Keratinocyte (primary cell): ENCODE data around the gene PNPT1. TPM values are rescaled to one million over a fixed set of nuclear protein-coding genes. Genes with fewer than 3 reads are reported as not detected.
A peak's percentile ranks its signal among the peaks of the same experiment; 100 is the strongest.
"Not testable (repeated sequence)": the region's sequence is repeated elsewhere in the genome, so short reads cannot be mapped to it uniquely, and the experiment has no call there.

Source experiments
- DNase-seq: peaks from one replicate; pipeline ENCODE4 v3.0.0-alpha.2; 2011; ENCODE audit warnings: low read depth, missing footprints, low spot score
- FAIRE-seq: peaks from 2 replicates; lab custom pipeline; 2011; peaks lifted over from hg19 to GRCh38; lab: Jason Lieb, UNC
- H2AFZ ChIP-seq: 2 replicates; pipeline ENCODE4 v1.6.0; 2012; ENCODE audit warnings: low read length, control low read depth, inconsistent platforms; ENCODE audit not compliant: control insufficient read depth
- H3K27ac ChIP-seq: 2 replicates; pipeline ENCODE4 v1.5.1; 2011; ENCODE audit warnings: low read length; ENCODE audit not compliant: control insufficient read depth, insufficient read depth
- H3K27me3 ChIP-seq: 3 replicates; pipeline ENCODE4 v1.6.0; 2011; ENCODE audit warnings: low read length; ENCODE audit not compliant: control insufficient read depth, insufficient read depth; ENCODE audit errors: extremely low read depth
- H3K36me3 ChIP-seq, 2 experiments: 2 replicates in 1 of 2; 3 replicates in 1 of 2; pipeline ENCODE4 v1.5.1; 2011; ENCODE audit warnings: low read length in 2 of 2, mild to moderate bottlenecking in 1 of 2; ENCODE audit not compliant: control insufficient read depth in 2 of 2, insufficient read depth in 2 of 2; ENCODE audit errors: extremely low read depth in 1 of 2
- H3K4me1 ChIP-seq: 3 replicates; pipeline ENCODE4 v1.5.1; 2011; ENCODE audit warnings: low read length; ENCODE audit not compliant: control insufficient read depth, insufficient read depth; ENCODE audit errors: extremely low read depth
- H3K4me2 ChIP-seq: 3 replicates; pipeline ENCODE4 v1.6.0; 2011; ENCODE audit warnings: low read depth, low read length; ENCODE audit not compliant: control insufficient read depth, insufficient read depth; ENCODE audit errors: extremely low read depth
- H3K4me3 ChIP-seq, 3 experiments: fragments of 200-600 bp in 1 of 3; sonication (generic) in 1 of 3; 2 replicates in 2 of 3; 3 replicates in 1 of 3; pipeline ENCODE4 v1.5.1; 2011 to 2016; ENCODE audit warnings: low read length in 3 of 3, mild to moderate bottlenecking in 3 of 3, control low read depth in 2 of 3, inconsistent platforms in 1 of 3, low read depth in 1 of 3, mixed read lengths in 1 of 3, mixed run types in 1 of 3, moderate library complexity in 1 of 3; ENCODE audit not compliant: control insufficient read depth in 2 of 3, insufficient read depth in 2 of 3; ENCODE audit errors: extremely low read depth in 1 of 3
- H3K79me2 ChIP-seq: 2 replicates; pipeline ENCODE4 v1.6.0; 2012; ENCODE audit warnings: low read length; ENCODE audit not compliant: control insufficient read depth, insufficient read depth
- H3K9ac ChIP-seq: 3 replicates; pipeline ENCODE4 v1.6.0; 2011; ENCODE audit warnings: low read length; ENCODE audit not compliant: control insufficient read depth, insufficient read depth; ENCODE audit errors: extremely low read depth
- H3K9me1 ChIP-seq: 3 replicates; pipeline ENCODE4 v1.6.0; 2011; ENCODE audit warnings: low read length; ENCODE audit not compliant: control insufficient read depth, insufficient read depth; ENCODE audit errors: extremely low read depth
- H3K9me3 ChIP-seq: 2 replicates; pipeline ENCODE4 v1.5.1; 2012; ENCODE audit warnings: low read depth, low read length; ENCODE audit not compliant: control insufficient read depth
- H4K20me1 ChIP-seq: 3 replicates; pipeline ENCODE4 v1.6.0; 2011; ENCODE audit warnings: low read length; ENCODE audit not compliant: control insufficient read depth, insufficient read depth; ENCODE audit errors: extremely low read depth
- CTCF ChIP-seq, 3 experiments: IDR thresholded peaks in 1 of 3; conservative IDR thresholded peaks in 1 of 3; optimal IDR thresholded peaks in 1 of 3; 2 replicates in 2 of 3; 3 replicates in 1 of 3; pipeline versions ENCODE3 to v1.5.1; 2011; ENCODE audit warnings: low read length in 3 of 3, mild to moderate bottlenecking in 3 of 3, moderate library complexity in 2 of 3, control low read depth in 1 of 3, inconsistent platforms in 1 of 3; ENCODE audit not compliant: insufficient read depth in 2 of 3; ENCODE audit errors: extremely low read depth in 1 of 3
- EZH2 ChIP-seq: IDR thresholded peaks from one replicate; pipeline ENCODE4 v1.6.1; 2012; ENCODE audit warnings: inconsistent platforms, mild to moderate bottlenecking, low read length, moderate library complexity
- dilution Hi-C: fragments of 300-500 bp; cut with MboI; formaldehyde crosslinking; loops from one replicate; pipeline ENCODE4 v1.7.0; 2020; ENCODE audit warnings: low sequenced_read_pairs; ENCODE audit not compliant: extremely low pct_ligation_motif_present
- polyA plus RNA-seq, 5 experiments: library from polyadenylated mRNA; depleted of rRNA in 3 of 5; stranded (reverse) in 3 of 5; stranded (forward) in 1 of 5; unstranded in 1 of 5; fragments of >200 nt; gene quantifications; 1 replicate in 1 of 5; 2 replicates in 3 of 5; 3 replicates in 1 of 5; pipeline versions ENCODE4 v1.2.1 to v1.2.3, GENCODE V29; 2011 to 2012; ENCODE audit warnings: missing spikeins in 2 of 5, low read depth in 1 of 5, low replicate concordance in 1 of 5

PNPT1 gene
- polyA plus RNA-seq, 1 donor (not counting 4 experiments of a cell fraction or from before 2014, with no cell fraction given): 36.1 TPM

GRCh38 chr2:55705027-55705653, 11.5 kb upstream of the PNPT1 start:
- dilution Hi-C loops: no loop called here
- H3K79me2 ChIP-seq: no peaks in the 10 kb centered on the region
- FAIRE-seq: no peak
- H4K20me1 ChIP-seq: no peaks in the 10 kb centered on the region
- no peak overlapping the region for H3K4me2 ChIP-seq
- no peaks in the 10 kb centered on the region for H3K27me3 ChIP-seq
- H3K36me3 ChIP-seq: no peaks in the 10 kb centered on the region
- no peak overlapping the region for H3K9ac ChIP-seq
- TF ChIP-seq CTCF (optimal IDR thresholded peaks at IDR 0.05 in 1 of 3, IDR thresholded peaks at IDR 0.05 in 1 of 3, conservative IDR thresholded peaks at IDR 0.05 in 1 of 3; ENCODE audit: extremely low read depth in 1 of 3, insufficient read depth in 2 of 3, low read length in 3 of 3) (no peak), EZH2 (no peak)
- no peak overlapping the region for H2AFZ ChIP-seq
- no peaks in the 10 kb centered on the region for H3K9me3 ChIP-seq
- DNase-seq: no peak
- no peak overlapping the region for H3K27ac ChIP-seq
- no peak overlapping the region for H3K4me3 ChIP-seq
- no peaks in the 10 kb centered on the region for H3K9me1 ChIP-seq
- H3K4me1 ChIP-seq: no peaks in the 10 kb centered on the region

GRCh38 chr2:55703350-55703749, 9.7 kb upstream of the PNPT1 start:
- Histone ChIP-seq H4K20me1 (no peaks in the 10 kb centered on the region), H3K9me3 (no peaks in the 10 kb centered on the region), H3K9me1 (no peaks in the 10 kb centered on the region), H3K27ac (no peak overlapping the region), H2AFZ (no peak overlapping the region), H3K4me3 (no peak overlapping the region), H3K79me2 (no peaks in the 10 kb centered on the region), H3K27me3 (no peaks in the 10 kb centered on the region), H3K36me3 (no peaks in the 10 kb centered on the region), H3K4me2 (no peak overlapping the region), H3K9ac (no peak overlapping the region), H3K4me1 (no peaks in the 10 kb centered on the region)
- no peak for FAIRE-seq
- TF ChIP-seq EZH2 (no peak), CTCF (optimal IDR thresholded peaks at IDR 0.05 in 1 of 3, IDR thresholded peaks at IDR 0.05 in 1 of 3, conservative IDR thresholded peaks at IDR 0.05 in 1 of 3; ENCODE audit: extremely low read depth in 1 of 3, insufficient read depth in 2 of 3, low read length in 3 of 3) (no peak)
- dilution Hi-C loops: no loop called here
- no peak for DNase-seq

- H4K20me1 ChIP-seq, H3K9me1 ChIP-seq, H3K4me1 ChIP-seq, H2AFZ ChIP-seq, H3K27me3 ChIP-seq, H3K9me3 ChIP-seq, DNase-seq, dilution Hi-C loops: not testable (repeated sequence)
- peak overlapping the region; percentile 88 for H3K9ac ChIP-seq
- H3K79me2 ChIP-seq: peaks cover 58% of the 10 kb centered on the region
- peak overlapping the region; percentile 70 for H3K27ac ChIP-seq
- peak; percentile 81 for FAIRE-seq
- peak overlapping the region; percentile 74 to 98 (median 83) for H3K4me3 ChIP-seq
- peak overlapping the region; percentile 83 for H3K4me2 ChIP-seq
- peaks cover 0 to 11% of the 10 kb centered on the region in 2 experiments for H3K36me3 ChIP-seq
Observed at GRCh38 chr2:55692740-55693139, 904 bp downstream of the PNPT1 start.
